ENCODE data around the gene SHOC1.
"Not testable (repeated sequence)": the region's sequence is repeated elsewhere in the genome, so short reads cannot be mapped to it uniquely, and the experiment has no call there.

The SHOC1 gene

GRCh38 chr9:111799915-111800526, 5.3 kb upstream of the SHOC1 start:
- no peak overlapping the region for H3K4me2 ChIP-seq (ENCODE audit: low read length)
- TF ChIP-seq EZH2phosphoT487 (IDR thresholded peaks at IDR 0.05; ENCODE audit: low read depth): no peak
- TF ChIP-seq, protein P1, sequence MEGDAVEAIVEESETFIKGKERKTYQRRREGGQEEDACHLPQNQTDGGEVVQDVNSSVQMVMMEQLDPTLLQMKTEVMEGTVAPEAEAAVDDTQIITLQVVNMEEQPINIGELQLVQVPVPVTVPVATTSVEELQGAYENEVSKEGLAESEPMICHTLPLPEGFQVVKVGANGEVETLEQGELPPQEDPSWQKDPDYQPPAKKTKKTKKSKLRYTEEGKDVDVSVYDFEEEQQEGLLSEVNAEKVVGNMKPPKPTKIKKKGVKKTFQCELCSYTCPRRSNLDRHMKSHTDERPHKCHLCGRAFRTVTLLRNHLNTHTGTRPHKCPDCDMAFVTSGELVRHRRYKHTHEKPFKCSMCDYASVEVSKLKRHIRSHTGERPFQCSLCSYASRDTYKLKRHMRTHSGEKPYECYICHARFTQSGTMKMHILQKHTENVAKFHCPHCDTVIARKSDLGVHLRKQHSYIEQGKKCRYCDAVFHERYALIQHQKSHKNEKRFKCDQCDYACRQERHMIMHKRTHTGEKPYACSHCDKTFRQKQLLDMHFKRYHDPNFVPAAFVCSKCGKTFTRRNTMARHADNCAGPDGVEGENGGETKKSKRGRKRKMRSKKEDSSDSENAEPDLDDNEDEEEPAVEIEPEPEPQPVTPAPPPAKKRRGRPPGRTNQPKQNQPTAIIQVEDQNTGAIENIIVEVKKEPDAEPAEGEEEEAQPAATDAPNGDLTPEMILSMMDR (IDR thresholded peaks at IDR 0.05; ENCODE audit: low read depth, low read length): no peak
- no peaks in the 10 kb centered on the region for H4K20me1 ChIP-seq (ENCODE audit: insufficient read depth, low read length)
- H3K27me3 ChIP-seq (ENCODE audit: low read depth, low read length): no peaks in the 10 kb centered on the region
- no peaks in the 10 kb centered on the region for H3K79me2 ChIP-seq (ENCODE audit: low read length)
- H3K4me3 ChIP-seq (ENCODE audit: low read length): no peak overlapping the region
- no peak overlapping the region for H3K9ac ChIP-seq (ENCODE audit: low read length)
- H3K27ac ChIP-seq (ENCODE audit: low read length): no peak overlapping the region
- no peak overlapping the region for H2AFZ ChIP-seq (ENCODE audit: low read depth, low read length)
- no peaks in the 10 kb centered on the region for H3K36me3 ChIP-seq (replicated peaks; ENCODE audit: low read depth, low read length)
- no peaks in the 10 kb centered on the region for H3K4me1 ChIP-seq (ENCODE audit: low read length)
- H3K9me3 ChIP-seq (ENCODE audit: insufficient read depth, low read length): no peaks in the 10 kb centered on the region

GRCh38 chr9:111799506-111799905, 4.8 kb upstream of the SHOC1 start:
- H4K20me1 ChIP-seq (ENCODE audit: insufficient read depth, low read length): no peaks in the 10 kb centered on the region
- H3K9ac ChIP-seq (ENCODE audit: low read length): no peak overlapping the region
- no peak overlapping the region for H3K4me2 ChIP-seq (ENCODE audit: low read length)
- no peaks in the 10 kb centered on the region for H3K4me1 ChIP-seq (ENCODE audit: low read length)
- H2AFZ ChIP-seq (ENCODE audit: low read depth, low read length): no peak overlapping the region
- H3K4me3 ChIP-seq (ENCODE audit: low read length): no peak overlapping the region
- H3K79me2 ChIP-seq (ENCODE audit: low read length): no peaks in the 10 kb centered on the region
- no peak for TF ChIP-seq EZH2phosphoT487 (IDR thresholded peaks at IDR 0.05; ENCODE audit: low read depth)
- no peaks in the 10 kb centered on the region for H3K36me3 ChIP-seq (replicated peaks; ENCODE audit: low read depth, low read length)
- no peak overlapping the region for H3K27ac ChIP-seq (ENCODE audit: low read length)
- no peaks in the 10 kb centered on the region for H3K27me3 ChIP-seq (ENCODE audit: low read depth, low read length)
- H3K9me3 ChIP-seq (ENCODE audit: insufficient read depth, low read length): no peaks in the 10 kb centered on the region

DNA sequence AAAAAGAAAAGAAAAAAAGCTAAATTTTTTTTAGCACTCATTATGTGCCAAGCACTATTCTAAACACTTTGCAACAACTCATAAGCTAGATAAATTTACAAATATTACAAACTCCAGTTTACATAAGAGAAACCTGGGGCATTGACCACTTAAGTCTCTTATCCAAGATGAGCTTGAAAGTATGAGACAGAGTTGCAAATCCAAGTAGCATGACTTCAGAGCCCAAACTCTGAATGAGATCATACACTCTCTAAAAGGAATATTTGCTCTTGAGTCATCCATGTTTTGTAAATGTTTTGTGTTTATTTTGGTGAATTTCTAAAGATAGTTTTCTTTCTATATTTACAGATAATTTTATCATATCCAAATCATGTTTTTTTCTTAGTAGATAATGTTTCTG, 4.0 kb upstream of the SHOC1 start:
- no peak overlapping the region for H3K4me2 ChIP-seq (ENCODE audit: low read length)

DNA sequence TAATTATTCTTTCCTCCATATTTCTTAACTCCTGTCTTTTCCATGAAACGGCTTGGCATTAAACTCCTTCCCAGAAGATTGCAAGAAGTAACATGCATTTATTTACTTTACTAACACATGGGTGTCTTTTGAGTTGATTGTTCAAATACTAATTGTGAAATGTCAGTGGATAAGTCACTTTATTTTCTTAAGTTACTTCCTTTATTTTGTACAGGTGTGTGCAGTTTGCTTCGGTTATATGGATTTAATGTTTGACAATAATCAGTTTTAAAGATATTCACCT, 761 bp upstream of the SHOC1 start:
- Histone ChIP-seq H3K27ac (ENCODE audit: low read length) (no peak overlapping the region), H3K9me3 (ENCODE audit: insufficient read depth, low read length) (no peaks in the 10 kb centered on the region), H3K4me2 (ENCODE audit: low read length) (no peak overlapping the region), H3K27me3 (ENCODE audit: low read depth, low read length) (no peaks in the 10 kb centered on the region), H4K20me1 (ENCODE audit: insufficient read depth, low read length) (no peaks in the 10 kb centered on the region), H2AFZ (ENCODE audit: low read depth, low read length) (no peak overlapping the region), H3K4me1 (ENCODE audit: low read length) (no peaks in the 10 kb centered on the region), H3K4me3 (ENCODE audit: low read length) (no peak overlapping the region), H3K36me3 (replicated peaks; ENCODE audit: low read depth, low read length) (no peaks in the 10 kb centered on the region), H3K79me2 (ENCODE audit: low read length) (no peaks in the 10 kb centered on the region), H3K9ac (ENCODE audit: low read length) (no peak overlapping the region)
- no peak for TF ChIP-seq EZH2phosphoT487 (IDR thresholded peaks at IDR 0.05; ENCODE audit: low read depth)
- TF ChIP-seq, protein P1 (IDR thresholded peaks at IDR 0.05; ENCODE audit: low read depth, low read length): no peak

More for the DNA sequence above, 4.0 kb upstream of the SHOC1 start:
- TF ChIP-seq EZH2phosphoT487 (IDR thresholded peaks at IDR 0.05; ENCODE audit: low read depth): no peak
- TF ChIP-seq, protein P1 (IDR thresholded peaks at IDR 0.05; ENCODE audit: low read depth, low read length): no peak
- no peaks in the 10 kb centered on the region for H3K9me3 ChIP-seq (ENCODE audit: insufficient read depth, low read length)
- no peaks in the 10 kb centered on the region for H3K36me3 ChIP-seq (replicated peaks; ENCODE audit: low read depth, low read length)
- no peak overlapping the region for H3K9ac ChIP-seq (ENCODE audit: low read length)
- no peaks in the 10 kb centered on the region for H4K20me1 ChIP-seq (ENCODE audit: insufficient read depth, low read length)
- H2AFZ ChIP-seq (ENCODE audit: low read depth, low read length): no peak overlapping the region
- no peak overlapping the region for H3K27ac ChIP-seq (ENCODE audit: low read length)
- H3K4me3 ChIP-seq (ENCODE audit: low read length): no peak overlapping the region
- H3K79me2 ChIP-seq (ENCODE audit: low read length): no peaks in the 10 kb centered on the region
- H3K4me1 ChIP-seq (ENCODE audit: low read length): no peaks in the 10 kb centered on the region
- H3K27me3 ChIP-seq (ENCODE audit: low read depth, low read length): no peaks in the 10 kb centered on the region

DNA sequence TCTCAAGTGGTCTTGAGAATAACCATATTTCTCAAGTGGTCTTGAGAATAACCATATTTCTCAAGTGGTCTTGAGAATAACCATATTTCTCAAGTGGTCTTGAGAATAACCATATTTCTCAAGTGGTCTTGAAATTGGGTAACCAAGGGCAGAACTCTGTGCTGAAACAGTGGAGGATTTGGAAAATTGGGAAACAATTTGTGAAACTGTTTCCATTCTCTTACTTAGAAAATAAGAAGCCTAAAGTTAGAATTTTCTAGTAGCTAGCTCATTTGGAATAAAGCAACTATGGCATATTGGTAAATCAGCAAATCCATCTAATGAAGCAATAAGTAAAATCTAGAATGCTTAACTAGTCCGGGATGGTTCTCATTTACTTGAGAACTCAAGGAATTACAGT, 2.9 kb downstream of the SHOC1 start:
- H3K4me1 ChIP-seq (ENCODE audit: low read length); H3K36me3 ChIP-seq (replicated peaks; ENCODE audit: low read depth, low read length); H3K27me3 ChIP-seq (ENCODE audit: low read depth, low read length); H3K79me2 ChIP-seq (ENCODE audit: low read length); H4K20me1 ChIP-seq (ENCODE audit: insufficient read depth, low read length); H3K27ac ChIP-seq (ENCODE audit: low read length); H3K9me3 ChIP-seq (ENCODE audit: insufficient read depth, low read length); H3K4me3 ChIP-seq (ENCODE audit: low read length); H2AFZ ChIP-seq (ENCODE audit: low read depth, low read length); H3K4me2 ChIP-seq (ENCODE audit: low read length); H3K9ac ChIP-seq (ENCODE audit: low read length): not testable (repeated sequence)
